Mucosa of descending colon (tissue), 3 donors: ENCODE measurements around the gene H2BK1. TPM values are rescaled to one million over a fixed set of nuclear protein-coding genes. Genes with fewer than 3 reads are reported as not detected.
A peak's percentile ranks its signal among the peaks of the same experiment; 100 is the strongest.

Source experiments
- ATAC-seq: fragments of 200-7000 bp; cut with Tn5 transposase; one replicate; pipeline ENCODE4 v1.9.1; 2020; ENCODE audit warnings: mild to moderate bottlenecking, moderate library complexity
- DNase-seq, 3 donors: peaks; one replicate each; pipeline ENCODE4 v3.0.0-alpha.2; 2020
- H3K36me3 ChIP-seq: fragments of 200-600 bp; one replicate; pipeline ENCODE4 v1.8.0; 2021; ENCODE audit warnings: low read depth, mild to moderate bottlenecking
- H3K4me1 ChIP-seq: fragments of 200-600 bp; one replicate; pipeline ENCODE4 v1.8.0; 2021; ENCODE audit warnings: low read depth, mild to moderate bottlenecking
- H3K4me3 ChIP-seq: fragments of 200-600 bp; one replicate; pipeline ENCODE4 v1.8.0; 2021; ENCODE audit warnings: mild to moderate bottlenecking
- H3K9me3 ChIP-seq: fragments of 200-600 bp; one replicate; pipeline ENCODE4 v1.8.0; 2021; ENCODE audit warnings: mild to moderate bottlenecking
- intact Hi-C, 2 donors: fragments of 100-400 bp; cut with DNase I in 1 of 2; cut with micrococcal nuclease in 1 of 2; formaldehyde crosslinking; loops; one replicate each; pipeline versions ENCODE4 v1.11.0 to v1.11.1; 2022; cut with DNase I, micrococcal nuclease
- total RNA-seq, 3 donors: library from RNA; stranded (reverse); fragmentation: NEBNext Ultra II Directional in 2 of 3; extraction: Animal tissue kit (Norgen Biotek cat#: 25700) in 2 of 3; gene quantifications; one replicate each; pipeline versions ENCODE4 v1.2.1 to v1.2.4, GENCODE V29; 2021 to 2023
- TF ChIP-seq, protein P1 (sequence below): fragments of 200-600 bp; IDR thresholded peaks from one replicate; pipeline ENCODE4 v1.8.0; 2022; ENCODE audit warnings: antibody characterized with exemption, mild to moderate bottlenecking
- donor health status: DM: no; HTN: no; CAD: no; lungs with moderate emphysema.
- donor health status: DM: no; HTN: no; CAD: no.
- donor health status: DM: no; HTN: yes; CAD: no.

The H2BK1 gene
- total RNA-seq, 3 donors from 2014 or later = not detected

DNA sequence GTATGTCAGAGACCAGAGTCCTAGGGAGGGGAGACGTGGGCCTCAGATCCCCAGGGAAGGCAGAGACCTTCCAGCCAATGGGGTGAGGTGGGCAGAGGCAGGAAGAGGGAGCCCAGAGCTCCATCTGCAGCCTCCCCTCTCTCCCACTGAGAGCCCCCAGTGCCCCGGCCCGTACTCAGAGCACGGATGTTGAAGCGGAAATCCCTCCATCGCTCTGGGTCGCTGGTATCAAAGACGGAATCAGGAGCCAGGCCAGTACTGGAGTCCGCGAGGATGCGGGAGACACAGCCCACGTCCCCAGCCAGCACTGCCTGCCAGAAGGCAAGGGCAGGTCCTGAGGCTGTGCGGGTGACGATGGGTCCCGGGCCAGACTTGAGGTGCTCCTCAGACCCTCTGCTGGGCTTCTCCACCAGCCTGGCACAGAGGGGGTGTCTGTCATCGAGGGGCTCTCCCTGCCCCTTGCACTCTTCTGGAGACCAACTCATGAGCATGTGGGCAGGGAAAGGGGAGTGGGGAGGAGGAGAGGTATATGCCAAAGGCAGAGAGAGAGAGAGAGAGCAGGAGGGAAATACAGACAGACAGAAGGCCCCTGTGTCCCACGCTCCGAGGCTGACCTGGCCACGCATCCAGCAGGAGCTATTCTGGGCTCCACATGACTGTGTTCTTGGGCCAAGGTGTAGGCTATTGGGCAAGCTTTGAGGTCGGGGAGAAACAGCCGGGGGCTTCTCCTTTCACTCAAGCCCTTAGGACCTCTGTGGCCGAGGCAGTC is 23.5 kb downstream of the H2BK1 start, which contains the start of gene ASB10:
Gene ASB10, minus strand, starts transcription at position 611 of the 769 bp plus-strand sequence. Its CDS starts 120 bp downstream, at position 491.
- Histone ChIP-seq H3K4me1 (no peaks in the 10 kb centered on the region), H3K9me3 (no peaks in the 10 kb centered on the region), H3K4me3 (no peak within 1 kb of the TSS), H3K36me3 (no peaks in the 10 kb centered on the region)
- ATAC-seq (no peak), DNase-seq (no peak)
- TF ChIP-seq, protein P1, sequence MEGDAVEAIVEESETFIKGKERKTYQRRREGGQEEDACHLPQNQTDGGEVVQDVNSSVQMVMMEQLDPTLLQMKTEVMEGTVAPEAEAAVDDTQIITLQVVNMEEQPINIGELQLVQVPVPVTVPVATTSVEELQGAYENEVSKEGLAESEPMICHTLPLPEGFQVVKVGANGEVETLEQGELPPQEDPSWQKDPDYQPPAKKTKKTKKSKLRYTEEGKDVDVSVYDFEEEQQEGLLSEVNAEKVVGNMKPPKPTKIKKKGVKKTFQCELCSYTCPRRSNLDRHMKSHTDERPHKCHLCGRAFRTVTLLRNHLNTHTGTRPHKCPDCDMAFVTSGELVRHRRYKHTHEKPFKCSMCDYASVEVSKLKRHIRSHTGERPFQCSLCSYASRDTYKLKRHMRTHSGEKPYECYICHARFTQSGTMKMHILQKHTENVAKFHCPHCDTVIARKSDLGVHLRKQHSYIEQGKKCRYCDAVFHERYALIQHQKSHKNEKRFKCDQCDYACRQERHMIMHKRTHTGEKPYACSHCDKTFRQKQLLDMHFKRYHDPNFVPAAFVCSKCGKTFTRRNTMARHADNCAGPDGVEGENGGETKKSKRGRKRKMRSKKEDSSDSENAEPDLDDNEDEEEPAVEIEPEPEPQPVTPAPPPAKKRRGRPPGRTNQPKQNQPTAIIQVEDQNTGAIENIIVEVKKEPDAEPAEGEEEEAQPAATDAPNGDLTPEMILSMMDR = no peak
- intact Hi-C loops = no loop called here

DNA sequence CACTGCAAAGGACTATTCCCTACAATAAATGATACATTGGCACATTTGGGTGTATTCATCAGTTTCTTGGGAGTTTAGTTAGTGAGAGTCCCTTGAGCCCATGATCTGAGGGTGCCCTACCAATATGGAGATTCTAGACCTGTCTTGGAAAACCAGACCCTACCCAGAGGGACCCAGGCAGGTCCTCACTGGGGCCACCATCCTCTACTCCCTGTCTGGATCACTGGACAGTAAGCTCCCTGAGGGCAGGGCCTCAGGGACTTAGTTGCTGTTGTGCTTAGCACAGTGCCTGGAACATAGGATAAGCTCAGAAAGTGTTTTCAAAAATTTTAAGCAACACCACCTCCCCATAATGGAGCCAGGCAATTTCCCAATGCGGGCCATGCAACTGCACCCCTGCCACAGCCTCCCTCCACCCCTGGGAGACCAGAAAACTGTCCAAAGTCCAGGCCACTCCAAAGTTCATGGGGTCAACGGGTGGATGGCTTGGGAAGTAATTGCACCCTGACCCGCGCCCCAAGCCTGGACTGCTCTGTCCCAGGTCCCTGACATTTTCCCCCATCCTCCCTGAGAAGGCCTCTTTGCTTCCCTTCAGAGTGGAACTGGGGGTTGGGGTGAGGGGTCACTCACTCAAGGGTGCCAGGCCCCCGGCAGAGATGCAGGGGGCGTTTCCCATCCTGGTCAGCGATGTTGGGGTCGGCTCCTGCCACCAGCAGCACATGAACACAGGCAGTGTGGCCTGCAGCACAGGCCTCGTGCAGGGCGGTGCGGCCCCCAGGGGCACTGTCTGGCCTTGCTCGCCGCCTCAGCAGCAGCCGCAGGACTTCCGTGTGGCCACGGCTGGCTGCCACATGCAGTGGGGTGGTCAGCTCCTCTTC is 24.3 kb downstream of the H2BK1 start:
- intact Hi-C loops = no loop called here
- H3K36me3 ChIP-seq = no peaks in the 10 kb centered on the region
- peak in 1 of 3 donors; percentile 8 for DNase-seq
- no peaks in the 10 kb centered on the region for H3K9me3 ChIP-seq
- no peak for ATAC-seq
- no peaks in the 10 kb centered on the region for H3K4me1 ChIP-seq
- no peak overlapping the region for H3K4me3 ChIP-seq
- TF ChIP-seq, protein P1 = no peak

DNA sequence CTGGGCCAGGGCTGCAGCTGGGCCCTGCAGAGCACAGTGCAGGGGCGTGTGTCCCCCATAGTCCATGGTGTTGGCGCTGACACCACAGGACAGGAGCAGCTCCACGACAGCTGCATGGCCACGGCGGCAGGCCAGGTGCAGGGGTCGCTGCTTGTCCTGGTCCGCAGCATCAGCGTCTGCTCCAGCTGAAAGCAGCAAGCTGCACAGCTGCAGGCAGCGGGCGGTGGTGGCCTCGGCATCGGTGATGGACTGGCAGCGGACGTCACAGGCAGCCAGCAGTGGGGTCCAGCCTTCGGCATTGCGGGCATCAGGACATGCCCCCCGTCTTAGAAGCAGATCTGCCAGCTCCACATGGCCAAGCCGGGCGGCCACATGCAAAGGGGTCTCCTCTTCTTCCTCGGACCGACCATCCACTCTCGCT is 29.3 kb downstream of the H2BK1 start:
- TF ChIP-seq, protein P1 = no peak
- no peak for ATAC-seq
- intact Hi-C loops = no loop called here

DNA sequence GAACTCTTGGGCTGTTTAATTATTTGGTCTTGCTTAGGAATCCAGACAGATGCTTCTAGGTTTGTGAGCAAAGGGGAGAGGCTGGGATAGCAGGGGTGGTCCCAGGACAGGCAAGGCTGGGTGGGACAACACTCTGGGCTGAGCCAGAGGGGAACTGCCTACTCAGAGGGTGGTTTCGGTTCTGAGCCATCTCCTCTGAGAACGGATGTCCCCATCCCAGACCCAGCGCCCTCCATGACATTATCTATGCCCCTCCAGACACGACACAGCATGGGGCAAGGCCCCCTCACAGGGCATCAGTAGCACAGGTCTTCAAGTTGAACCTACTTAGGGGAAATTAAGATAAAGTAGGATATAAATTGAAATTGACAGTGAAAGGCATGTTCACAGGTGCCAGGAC is 30.3 kb downstream of the H2BK1 start:
- intact Hi-C loops = loop anchor here in 1 of 2 donors (10.0 kb wide), 1 partner anchor 125 kb away; no protein-coding TSS in a partner anchor

More for the DNA sequence above, 29.3 kb downstream of the H2BK1 start:
- DNase-seq = no peak
- Histone ChIP-seq H3K9me3 (no peaks in the 10 kb centered on the region), H3K36me3 (no peaks in the 10 kb centered on the region), H3K4me3 (no peak overlapping the region), H3K4me1 (no peaks in the 10 kb centered on the region)

DNA sequence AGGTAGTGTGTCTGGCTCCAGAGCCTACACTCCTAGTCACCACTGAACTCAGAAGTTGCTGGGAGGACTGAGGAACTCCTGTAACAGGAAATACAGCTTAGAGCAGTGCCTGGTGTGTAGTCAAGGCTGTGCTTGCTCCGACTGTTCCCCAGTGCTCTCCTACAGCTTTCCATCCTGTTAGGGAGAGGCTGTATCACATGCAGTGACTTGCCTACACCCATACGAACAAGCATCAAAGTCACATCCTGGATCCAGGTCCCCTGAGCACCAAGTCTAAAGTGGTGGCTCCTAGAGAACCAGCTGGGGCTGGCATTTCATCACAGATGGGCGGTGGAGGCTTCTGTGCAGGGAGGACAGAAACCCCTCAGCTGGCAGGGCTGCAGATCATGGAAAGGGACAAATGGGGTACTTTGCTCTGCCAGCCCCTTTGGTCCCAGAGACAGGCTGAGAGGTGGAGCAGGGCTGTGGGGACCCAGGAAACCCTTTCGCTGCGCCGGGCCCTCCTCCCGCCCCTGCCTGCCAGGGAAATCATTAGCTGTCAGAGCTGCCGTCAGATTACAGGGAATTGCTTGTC is 30.9 kb downstream of the H2BK1 start:
- intact Hi-C loops = loop anchor here in 1 of 2 donors (10.0 kb wide), 1 partner anchor 125 kb away; no protein-coding TSS in a partner anchor
- Histone ChIP-seq H3K9me3 (no peaks in the 10 kb centered on the region), H3K4me1 (no peaks in the 10 kb centered on the region), H3K4me3 (no peak overlapping the region), H3K36me3 (no peaks in the 10 kb centered on the region)
- DNase-seq (no peak), ATAC-seq (no peak)
- TF ChIP-seq, protein P1 = no peak

More for the DNA sequence above, 30.3 kb downstream of the H2BK1 start:
- H3K4me1 ChIP-seq = no peaks in the 10 kb centered on the region
- H3K36me3 ChIP-seq = no peaks in the 10 kb centered on the region
- ATAC-seq (no peak), DNase-seq (no peak)
- no peak overlapping the region for H3K4me3 ChIP-seq
- H3K9me3 ChIP-seq = no peaks in the 10 kb centered on the region
- TF ChIP-seq, protein P1 = no peak
